Nephron (organoid): Measurements from ENCODE around the gene DSCAML1.

Experiments
- H3K27ac Mint-ChIP-seq, 3 experiments: 2 replicates each; pipeline ENCODE4 v1.8.0; 2020; ENCODE audit warnings: mixed read lengths in 3 of 3, mild to moderate bottlenecking in 2 of 3, moderate library complexity in 1 of 3
- H3K27me3 Mint-ChIP-seq: 2 replicates; pipeline ENCODE4 v1.8.0; 2021; ENCODE audit warnings: low read depth, mild to moderate bottlenecking, moderate library complexity, mixed read lengths
- H3K36me3 Mint-ChIP-seq: 2 replicates; pipeline ENCODE4 v1.8.0; 2020; ENCODE audit warnings: low read depth, mixed read lengths
- H3K4me1 Mint-ChIP-seq: 2 replicates; pipeline ENCODE4 v1.8.0; 2020; ENCODE audit warnings: mixed read lengths
- H3K4me3 Mint-ChIP-seq, 3 experiments: 2 replicates each; pipeline ENCODE4 v1.8.0; 2020; ENCODE audit warnings: mild to moderate bottlenecking in 3 of 3, mixed read lengths in 3 of 3, moderate library complexity in 2 of 3
- H3K9me3 Mint-ChIP-seq: 2 replicates; pipeline ENCODE4 v1.8.0; 2020; ENCODE audit warnings: mixed read lengths
- TF ChIP-seq, protein P1 (sequence below), 3 experiments: fragments of 200-600 bp; sonication (generic); IDR thresholded peaks; one replicate each; pipeline ENCODE4 v1.5.0; 2021; ENCODE audit warnings: antibody characterized with exemption in 3 of 3; ENCODE audit not compliant: unreplicated experiment in 3 of 3

The DSCAML1 gene

DNA sequence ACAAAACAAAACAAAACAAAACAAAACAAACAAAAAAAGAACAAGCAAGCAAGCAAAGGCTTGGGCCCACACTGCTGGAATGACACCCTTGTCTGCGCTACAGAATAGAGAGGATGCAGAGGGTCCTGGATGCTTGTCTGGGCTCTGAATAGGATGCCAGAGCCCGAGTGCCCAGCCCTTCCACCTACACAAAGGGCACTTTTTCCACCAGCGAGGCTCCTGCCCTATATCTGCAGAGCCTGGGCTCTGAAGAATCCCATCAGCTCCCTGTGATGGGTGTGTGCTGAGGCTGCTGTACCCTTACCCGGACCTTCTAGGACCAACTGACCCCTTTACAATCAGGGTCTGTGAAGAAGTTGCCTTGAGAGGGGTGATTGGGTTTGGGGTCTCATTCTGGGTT is 221.2 kb downstream of the DSCAML1 start:
- Mint-ChIP-seq H3K27me3 (peaks cover 25% of the 10 kb centered on the region), H3K36me3 (no peaks in the 10 kb centered on the region), H3K4me1 (no peaks in the 10 kb centered on the region), H3K4me3 (no peak overlapping the region), H3K9me3 (no peaks in the 10 kb centered on the region), H3K27ac (no peak overlapping the region)
- TF ChIP-seq, protein P1, sequence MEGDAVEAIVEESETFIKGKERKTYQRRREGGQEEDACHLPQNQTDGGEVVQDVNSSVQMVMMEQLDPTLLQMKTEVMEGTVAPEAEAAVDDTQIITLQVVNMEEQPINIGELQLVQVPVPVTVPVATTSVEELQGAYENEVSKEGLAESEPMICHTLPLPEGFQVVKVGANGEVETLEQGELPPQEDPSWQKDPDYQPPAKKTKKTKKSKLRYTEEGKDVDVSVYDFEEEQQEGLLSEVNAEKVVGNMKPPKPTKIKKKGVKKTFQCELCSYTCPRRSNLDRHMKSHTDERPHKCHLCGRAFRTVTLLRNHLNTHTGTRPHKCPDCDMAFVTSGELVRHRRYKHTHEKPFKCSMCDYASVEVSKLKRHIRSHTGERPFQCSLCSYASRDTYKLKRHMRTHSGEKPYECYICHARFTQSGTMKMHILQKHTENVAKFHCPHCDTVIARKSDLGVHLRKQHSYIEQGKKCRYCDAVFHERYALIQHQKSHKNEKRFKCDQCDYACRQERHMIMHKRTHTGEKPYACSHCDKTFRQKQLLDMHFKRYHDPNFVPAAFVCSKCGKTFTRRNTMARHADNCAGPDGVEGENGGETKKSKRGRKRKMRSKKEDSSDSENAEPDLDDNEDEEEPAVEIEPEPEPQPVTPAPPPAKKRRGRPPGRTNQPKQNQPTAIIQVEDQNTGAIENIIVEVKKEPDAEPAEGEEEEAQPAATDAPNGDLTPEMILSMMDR (IDR thresholded peaks at IDR 0.05; ENCODE audit: unreplicated experiment in 3 of 3): no peak

DNA sequence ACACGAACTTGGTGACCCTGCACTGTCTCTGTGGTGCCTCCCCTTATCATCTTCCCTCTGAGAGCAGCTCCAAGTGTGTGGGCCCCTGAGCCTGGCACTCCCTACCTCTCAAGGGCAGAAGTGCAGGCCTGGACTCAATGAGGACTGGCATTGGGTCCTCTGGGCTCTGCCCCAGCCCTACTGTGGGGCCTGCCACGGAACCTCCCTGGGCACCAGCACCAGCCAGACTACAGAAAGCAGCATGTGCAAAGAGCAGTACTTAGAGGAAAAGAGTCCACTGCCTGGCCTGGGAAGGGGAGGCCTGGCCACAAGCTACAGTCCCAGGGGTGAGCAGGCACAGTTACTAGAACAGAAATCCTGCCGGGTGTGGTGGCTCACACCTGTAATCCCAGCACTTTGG is 222.5 kb downstream of the DSCAML1 start:
- H3K4me3 Mint-ChIP-seq: no peak overlapping the region
- H3K4me1 Mint-ChIP-seq: no peaks in the 10 kb centered on the region
- no peak overlapping the region for H3K27ac Mint-ChIP-seq
- H3K9me3 Mint-ChIP-seq: peaks cover under 1% of the 10 kb centered on the region
- no peaks in the 10 kb centered on the region for H3K36me3 Mint-ChIP-seq
- peaks cover 20% of the 10 kb centered on the region for H3K27me3 Mint-ChIP-seq
- TF ChIP-seq, protein P1 (IDR thresholded peaks at IDR 0.05; ENCODE audit: unreplicated experiment in 3 of 3): no peak

DNA sequence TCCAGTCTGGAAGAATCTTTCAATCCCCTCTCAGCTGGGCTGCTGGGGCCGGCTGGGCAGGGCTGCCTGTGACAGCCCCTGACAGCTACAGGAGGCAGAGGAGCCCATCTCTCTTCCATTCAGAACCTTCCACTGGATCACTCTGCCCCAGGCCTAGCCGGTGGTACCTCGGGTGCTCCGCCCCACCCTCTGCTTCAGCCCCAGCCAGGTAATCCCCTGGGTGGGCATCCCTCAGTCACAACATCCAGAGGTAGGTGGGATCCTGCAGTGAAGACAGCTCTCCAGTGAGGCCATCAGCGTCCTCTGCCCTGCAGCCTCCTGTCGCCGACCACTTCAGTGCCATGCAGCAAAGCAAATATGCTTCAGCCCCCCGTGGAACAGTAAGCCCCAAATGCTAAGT is 223.7 kb downstream of the DSCAML1 start:
- H3K4me3 Mint-ChIP-seq: no peak overlapping the region
- peaks cover 11% of the 10 kb centered on the region for H3K27me3 Mint-ChIP-seq
- no peaks in the 10 kb centered on the region for H3K4me1 Mint-ChIP-seq
- TF ChIP-seq, protein P1 (IDR thresholded peaks at IDR 0.05; ENCODE audit: unreplicated experiment in 3 of 3): no peak
- H3K27ac Mint-ChIP-seq: no peak overlapping the region
- no peaks in the 10 kb centered on the region for H3K36me3 Mint-ChIP-seq
- peaks cover 4% of the 10 kb centered on the region for H3K9me3 Mint-ChIP-seq

DNA sequence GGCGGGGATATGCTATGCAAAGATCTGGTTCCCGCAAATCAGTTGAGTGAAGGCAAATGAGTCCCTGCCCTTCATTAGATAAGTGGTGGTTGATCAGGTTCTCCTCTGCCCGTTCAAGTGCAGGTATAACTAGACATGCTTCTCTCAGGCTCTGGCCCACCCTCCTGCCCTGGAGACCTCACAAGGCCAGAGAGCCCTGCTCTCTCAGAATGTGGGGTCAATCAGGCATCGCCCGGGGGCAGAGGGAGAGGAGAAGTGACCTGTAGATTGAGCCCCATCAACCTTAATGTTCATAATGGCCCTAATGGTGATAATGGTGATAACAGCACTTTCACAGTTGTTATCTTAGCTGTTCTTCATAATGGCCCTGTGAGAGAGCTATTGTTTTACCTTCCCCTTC is 224.3 kb downstream of the DSCAML1 start:
- TF ChIP-seq, protein P1 (IDR thresholded peaks at IDR 0.05; ENCODE audit: unreplicated experiment in 3 of 3): no peak
- no peak overlapping the region for H3K4me3 Mint-ChIP-seq
- H3K9me3 Mint-ChIP-seq: peaks cover 4% of the 10 kb centered on the region
- no peak overlapping the region for H3K27ac Mint-ChIP-seq
- H3K36me3 Mint-ChIP-seq: no peaks in the 10 kb centered on the region
- no peaks in the 10 kb centered on the region for H3K4me1 Mint-ChIP-seq
- peaks cover 11% of the 10 kb centered on the region for H3K27me3 Mint-ChIP-seq

DNA sequence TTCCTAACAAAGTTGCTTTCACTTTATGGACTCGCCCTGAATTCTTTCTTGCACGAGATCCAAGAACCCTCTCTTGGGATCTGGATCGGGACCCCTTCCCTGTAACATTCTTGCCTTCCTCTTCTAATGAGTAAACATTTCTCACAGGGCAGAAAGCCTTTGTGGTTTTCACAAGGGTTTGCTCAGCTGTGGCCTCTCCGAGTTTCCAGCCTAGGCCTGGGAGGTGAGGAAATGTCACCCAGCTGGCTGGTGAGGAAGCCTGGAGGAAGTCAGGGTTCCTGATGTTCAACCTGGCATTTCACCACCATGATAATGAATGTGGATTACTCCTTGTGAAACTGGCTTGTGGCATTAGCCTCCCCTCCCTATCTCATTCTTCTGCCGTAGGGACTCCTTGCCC is 224.9 kb downstream of the DSCAML1 start:
- no peaks in the 10 kb centered on the region for H3K36me3 Mint-ChIP-seq
- H3K4me3 Mint-ChIP-seq: no peak overlapping the region
- no peaks in the 10 kb centered on the region for H3K4me1 Mint-ChIP-seq
- no peak overlapping the region for H3K27ac Mint-ChIP-seq
- H3K27me3 Mint-ChIP-seq: peaks cover 11% of the 10 kb centered on the region
- H3K9me3 Mint-ChIP-seq: peaks cover 4% of the 10 kb centered on the region
- TF ChIP-seq, protein P1 (IDR thresholded peaks at IDR 0.05; ENCODE audit: unreplicated experiment in 3 of 3): no peak

DNA sequence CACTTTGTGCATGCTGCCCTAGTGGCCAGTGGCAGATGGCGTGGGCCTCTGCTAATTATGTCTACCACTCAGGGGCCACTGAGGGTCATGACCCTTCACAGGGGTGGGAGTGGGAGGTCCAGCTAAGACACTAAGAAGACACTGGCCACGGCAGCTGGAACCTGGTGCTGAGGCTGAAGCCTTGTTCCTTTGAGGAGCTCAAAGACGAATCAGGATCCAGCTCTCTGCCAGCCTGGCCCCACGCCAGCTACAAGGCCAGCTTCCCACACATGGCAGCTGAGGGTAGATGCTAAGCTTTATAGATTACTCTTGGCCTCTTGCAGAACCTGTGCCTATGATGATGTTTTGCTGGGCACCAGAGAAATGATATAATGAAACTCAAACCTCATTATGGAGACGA is 226.3 kb downstream of the DSCAML1 start:
- Mint-ChIP-seq H3K27ac (no peak overlapping the region), H3K36me3 (no peaks in the 10 kb centered on the region), H3K9me3 (peaks cover 4% of the 10 kb centered on the region), H3K4me3 (no peak overlapping the region), H3K27me3 (peaks cover 11% of the 10 kb centered on the region), H3K4me1 (no peaks in the 10 kb centered on the region)
- TF ChIP-seq, protein P1 (IDR thresholded peaks at IDR 0.05; ENCODE audit: unreplicated experiment in 3 of 3): no peak
